Lung (tissue), 12 donors: ENCODE measurements around the gene DHRSX. TPM values are rescaled to one million over a fixed set of nuclear protein-coding genes. Genes with fewer than 3 reads are reported as not detected.
"Not testable (repeated sequence)": the region's sequence is repeated elsewhere in the genome, so short reads cannot be mapped to it uniquely, and the experiment has no call there.

ENCODE experiments used
- ATAC-seq: fragments of 200-7000 bp; cut with Tn5 transposase; one replicate; pipeline ENCODE4 v1.9.1; 2020; ENCODE audit warnings: moderate number of reproducible peaks; ENCODE audit not compliant: insufficient read depth, low FRiP score
- DNase-seq, 3 donors: peaks; one replicate each; pipeline ENCODE4 v3.0.0-alpha.2; 2013 to 2017
- H3K27ac ChIP-seq, 2 donors: one replicate each; pipeline ENCODE4 v1.5.1; 2013; ENCODE audit warnings: mild to moderate bottlenecking in 2 of 2, moderate library complexity in 2 of 2, control low read depth in 1 of 2, inconsistent platforms in 1 of 2, low read depth in 1 of 2, low read length in 1 of 2
- H3K27me3 ChIP-seq, 3 donors: one replicate each; pipeline ENCODE4 v1.5.1; 2013; ENCODE audit warnings: low read length in 2 of 3; ENCODE audit not compliant: control insufficient read depth in 3 of 3, insufficient read depth in 3 of 3
- H3K36me3 ChIP-seq, 4 donors: one replicate each; pipeline ENCODE4 v1.5.1; 2013; ENCODE audit warnings: low read length in 4 of 4, mild to moderate bottlenecking in 1 of 4, moderate library complexity in 1 of 4; ENCODE audit not compliant: control insufficient read depth in 4 of 4, insufficient read depth in 4 of 4
- H3K4me1 ChIP-seq, 5 donors: one replicate each; pipeline ENCODE4 v1.5.1; 2013; ENCODE audit warnings: low read length in 5 of 5, mild to moderate bottlenecking in 2 of 5, moderate library complexity in 1 of 5; ENCODE audit not compliant: control insufficient read depth in 5 of 5, insufficient read depth in 5 of 5
- H3K4me3 ChIP-seq: one replicate; pipeline ENCODE4 v1.5.1; 2013; ENCODE audit warnings: mild to moderate bottlenecking, control low read depth, moderate library complexity
- H3K9ac ChIP-seq, 2 donors: one replicate each; pipeline ENCODE4 v1.5.1; 2013; ENCODE audit warnings: low read length in 2 of 2, control low read depth in 1 of 2; ENCODE audit not compliant: insufficient read depth in 1 of 2
- H3K9me3 ChIP-seq, 4 donors: one replicate each; pipeline ENCODE4 v1.5.1; 2013; ENCODE audit warnings: low read length in 3 of 4, mild to moderate bottlenecking in 1 of 4, moderate library complexity in 1 of 4; ENCODE audit not compliant: control insufficient read depth in 4 of 4, insufficient read depth in 3 of 4
- CTCF ChIP-seq: IDR thresholded peaks from 2 replicates; pipeline ENCODE4 v1.5.1; 2012; ENCODE audit warnings: mild to moderate bottlenecking; ENCODE audit errors: control extremely low read depth, extremely low read depth
- WGBS, 2 donors: extraction: QIAGEN DNeasy Blood & Tissue Kit; methylation state at CpG; one replicate each; pipeline ENCODE4 v1.1.7; 2013; 5-methylcytosine and 5-hydroxymethylcytosine counted together
- polyA plus RNA-seq, 2 donors: library from polyadenylated mRNA; stranded (reverse); fragments of 200-250 nt; gene quantifications; one replicate each; pipeline ENCODE4 v1.2.1, GENCODE V29; 2013
- total RNA-seq, 2 donors: library from RNA; depleted of rRNA in 1 of 2; stranded (reverse); fragments of >200 nt in 1 of 2; gene quantifications; one replicate each; pipeline ENCODE4 v1.2.1, GENCODE V29; 2014 to 2021
- donor health status: control.
- donor health status: control.
- donor health status: Bipolar disorder and iron deficiency.
- donor health status: healthy.
- donor health status: DM: yes; HTN: yes; CAD: no.

DHRSX gene
- total and polyA plus RNA-seq, 4 donors, result 7.0 to 26.3 (median 18.9) TPM

- H3K4me1 ChIP-seq, result peaks cover 0 to 2% (median 0%) of the 10 kb centered on the region in 5 donors
- H3K9ac ChIP-seq, result no peak overlapping the region
- WGBS, 2 donors, result 32 to 59% methylated on average over 7 of the region's 7 CpGs
- H3K4me3 ChIP-seq, result no peak overlapping the region
- DNase-seq (no peak), ATAC-seq (no peak)
- peaks cover 11 to 21% (median 15%) of the 10 kb centered on the region in 4 donors for H3K36me3 ChIP-seq
- no peak overlapping the region for H3K27ac ChIP-seq
- H3K9me3 ChIP-seq, result peaks cover 3 to 24% (median 16%) of the 10 kb centered on the region in 4 donors
- H3K27me3 ChIP-seq, result no peaks in the 10 kb centered on the region
- no peak for TF ChIP-seq CTCF
Measured at GRCh38 chrX:2224161-2224560, 276.6 kb downstream of the DHRSX start.

DNA sequence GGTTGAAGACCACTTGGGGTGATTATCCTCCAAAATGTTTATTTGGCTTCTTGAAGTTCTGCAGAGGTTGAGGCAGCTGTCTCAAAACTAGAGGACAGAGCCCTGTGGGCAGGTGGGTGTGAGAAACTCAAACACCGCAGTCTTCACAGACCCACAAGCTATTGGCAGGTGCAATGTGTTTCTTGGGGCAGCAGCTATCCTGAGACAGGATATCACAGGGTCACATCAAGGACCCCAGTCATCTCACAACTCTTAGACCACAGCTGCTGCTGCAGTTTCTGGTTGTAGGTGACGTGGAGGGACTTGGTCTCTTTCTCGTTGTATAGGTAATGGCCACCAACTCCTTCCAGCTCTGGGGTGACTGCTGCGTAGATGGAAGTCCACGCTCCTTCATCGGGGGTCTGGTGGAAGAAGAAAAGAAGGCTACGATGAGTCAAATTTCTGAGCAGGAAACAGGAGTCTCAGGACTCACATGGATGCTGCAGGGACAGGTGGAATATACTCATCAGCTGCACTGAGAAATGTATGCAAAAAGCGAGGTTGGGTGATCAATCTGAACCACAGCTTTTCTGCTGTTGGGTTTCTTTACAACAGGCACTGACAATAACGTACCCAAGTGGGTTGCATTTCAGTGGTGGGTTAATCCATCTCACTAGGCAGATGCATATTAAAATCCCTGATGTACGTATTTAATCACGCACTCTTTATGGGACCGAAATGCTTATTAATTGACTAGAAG lies 279.8 kb downstream of the DHRSX start:
- no peak overlapping the region for H3K27ac ChIP-seq
- no peak overlapping the region for H3K9ac ChIP-seq
- H3K36me3 ChIP-seq, result peaks cover 11 to 24% (median 17%) of the 10 kb centered on the region in 4 donors
- H3K4me3 ChIP-seq, result no peak overlapping the region
- peaks cover 0 to 2% (median 0%) of the 10 kb centered on the region in 5 donors for H3K4me1 ChIP-seq
- peaks cover 3 to 43% (median 25%) of the 10 kb centered on the region in 4 donors for H3K9me3 ChIP-seq
- ATAC-seq, result no peak
- H3K27me3 ChIP-seq, result no peaks in the 10 kb centered on the region
- WGBS, 2 donors, result 92 to 97% methylated on average over 12 of the region's 12 CpGs
- no peak for DNase-seq
- TF ChIP-seq CTCF, result no peak

DNA sequence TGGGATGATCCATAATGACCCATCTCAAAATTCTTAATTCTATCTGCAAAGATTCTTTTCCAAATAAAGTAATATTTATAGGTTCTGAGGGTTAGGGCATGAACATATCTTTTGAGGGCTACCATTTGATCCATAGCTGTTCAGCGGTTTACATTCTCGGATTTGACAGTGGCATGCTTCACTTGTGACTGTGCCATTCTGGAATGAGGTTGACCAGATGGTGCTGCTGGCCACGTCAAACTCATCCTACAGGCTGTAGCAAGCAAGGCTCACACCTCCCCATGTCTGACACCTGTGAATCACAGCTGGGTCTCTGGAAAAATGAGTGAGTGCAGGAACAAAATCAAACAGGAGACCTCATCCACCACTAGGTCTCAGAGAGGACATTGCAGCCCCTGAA lies 280.5 kb downstream of the DHRSX start:
- WGBS, 2 donors, result 98 to 99% methylated on average over 3 of the region's 3 CpGs
- Histone ChIP-seq H3K27ac (no peak overlapping the region), H3K9me3 (peaks cover 3 to 43% (median 26%) of the 10 kb centered on the region in 4 donors), H3K27me3 (no peaks in the 10 kb centered on the region), H3K36me3 (peaks cover 11 to 24% (median 17%) of the 10 kb centered on the region in 4 donors), H3K4me1 (peaks cover 0 to 2% (median 0%) of the 10 kb centered on the region in 5 donors), H3K4me3 (no peak overlapping the region), H3K9ac (no peak overlapping the region)
- no peak for DNase-seq
- no peak for TF ChIP-seq CTCF
- no peak for ATAC-seq

DNA sequence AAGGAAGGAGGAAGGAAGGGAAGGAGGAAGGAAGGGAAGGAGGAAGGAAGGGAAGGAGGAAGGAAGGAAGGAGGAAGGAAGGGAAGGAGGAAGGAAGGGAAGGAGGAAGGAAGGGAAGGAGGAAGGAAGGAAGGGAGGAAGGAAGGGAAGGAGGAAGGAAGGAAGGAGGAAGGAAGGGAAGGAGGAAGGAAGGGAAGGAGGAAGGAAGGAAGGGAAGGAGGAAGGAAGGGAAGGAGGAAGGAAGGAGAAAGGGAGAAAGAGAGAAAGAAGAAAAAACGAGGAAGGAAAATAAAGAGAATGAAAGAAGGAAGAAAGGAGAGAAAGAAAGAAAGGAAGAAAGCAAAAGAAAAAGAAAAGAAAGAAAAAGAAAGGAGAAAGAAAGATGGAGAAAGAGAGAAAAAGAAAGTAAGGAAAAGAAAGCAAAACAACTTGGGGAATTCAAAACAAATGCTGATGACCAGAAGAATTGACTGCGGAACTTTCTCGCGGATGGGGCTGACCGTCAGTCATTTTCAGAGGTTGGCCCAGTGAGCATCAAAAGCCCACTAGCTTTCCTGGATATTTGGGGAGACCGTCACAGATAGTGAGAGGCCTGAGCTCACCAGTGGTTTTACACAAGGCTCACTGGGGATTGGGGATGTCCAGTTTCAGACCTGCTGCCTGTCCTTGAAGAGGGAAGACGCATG lies 286.5 kb downstream of the DHRSX start:
- WGBS, 2 donors, result 93 to 94% methylated on average over 7 of the region's 7 CpGs
- H3K9me3 ChIP-seq, result peaks cover 0 to 32% (median 11%) of the 10 kb centered on the region in 4 donors

DNA sequence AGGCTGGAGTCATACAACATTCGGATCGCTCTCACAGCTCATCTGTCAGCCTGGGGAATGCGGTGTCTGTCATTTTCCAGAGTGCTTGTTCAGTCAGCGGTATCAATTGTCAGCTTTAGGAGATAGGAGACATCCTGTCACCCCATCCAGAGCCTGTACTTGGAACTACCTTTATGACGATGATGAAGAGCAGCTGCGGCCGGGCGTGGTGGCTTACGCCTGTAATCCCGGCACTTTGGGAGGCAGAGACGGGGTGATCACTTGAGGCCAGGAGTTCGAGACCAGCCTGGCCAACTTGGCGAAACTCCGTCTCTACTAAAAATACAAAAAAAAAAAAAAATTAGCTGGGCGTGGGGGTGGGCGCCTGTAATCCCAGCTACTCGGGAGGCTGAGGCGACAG lies 289.1 kb downstream of the DHRSX start:
- H3K27ac ChIP-seq, H3K4me1 ChIP-seq, H3K9ac ChIP-seq, H3K27me3 ChIP-seq, H3K36me3 ChIP-seq, H3K4me3 ChIP-seq, ATAC-seq: not testable (repeated sequence)
- peaks cover 0 to 15% (median 2%) of the 10 kb centered on the region in 4 donors for H3K9me3 ChIP-seq
- peak in 1 of 3 donors; percentile 20 for DNase-seq
- 86 to 87% methylated on average over 18 of the region's 18 CpGs for WGBS, 2 donors

More for the DNA sequence above, 286.5 kb downstream of the DHRSX start:
- DNase-seq, H3K36me3 ChIP-seq, H3K9ac ChIP-seq, H3K4me3 ChIP-seq, H3K27me3 ChIP-seq, ATAC-seq, H3K27ac ChIP-seq, H3K4me1 ChIP-seq: not testable (repeated sequence)
